HG03520 (cell line): ENCODE data around the gene P2RY2.

Source experiments
- ATAC-seq: cut with Tn5 transposase; IDR thresholded peaks from one replicate; pipeline ENCODE4 v1.9.1; 2021; ENCODE audit warnings: mild to moderate bottlenecking, moderate library complexity; ENCODE audit not compliant: unreplicated experiment

P2RY2 gene

DNA sequence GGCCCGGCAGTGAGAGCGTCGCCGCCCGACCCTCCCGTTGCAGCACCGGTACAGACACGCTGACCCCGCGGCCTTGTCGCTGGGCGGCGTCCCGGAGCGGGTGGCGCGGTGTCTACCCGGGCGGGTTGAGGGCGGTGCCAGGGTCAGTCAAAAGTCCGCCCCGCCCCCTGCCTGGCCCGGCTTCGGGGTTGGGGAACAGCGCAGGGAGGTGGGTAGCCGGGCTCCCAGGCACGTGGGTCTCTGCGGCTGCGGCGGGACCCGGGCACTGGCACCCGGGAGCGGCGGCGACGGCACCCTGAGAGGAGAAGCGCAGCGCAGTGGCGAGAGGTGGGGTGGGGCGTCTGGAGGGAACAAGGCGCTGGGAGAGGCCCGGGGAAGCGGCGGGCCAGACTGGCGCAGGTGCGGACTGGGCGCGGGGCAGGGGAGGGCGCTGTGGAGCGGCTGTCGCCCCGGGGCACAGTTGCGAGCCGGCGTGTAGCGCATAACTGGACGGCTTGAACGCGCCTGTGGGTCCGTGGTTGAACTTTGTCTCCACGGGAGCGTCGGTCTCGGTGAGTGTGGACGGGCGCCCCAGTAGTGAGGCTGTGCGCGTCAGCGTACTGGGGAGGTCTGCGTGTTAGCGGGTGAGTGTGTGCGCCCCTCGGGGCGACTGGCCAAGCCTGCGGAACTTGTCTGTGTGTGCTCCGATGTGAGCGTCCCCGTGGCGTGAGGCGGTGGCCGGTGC, at the start of gene P2RY2:
P2RY2 (plus strand) TSS at position 176 of the 724 bp plus-strand sequence. CDS start 15,879 bp downstream, outside the sequence.
- ATAC-seq, result peak; percentile 43

DNA sequence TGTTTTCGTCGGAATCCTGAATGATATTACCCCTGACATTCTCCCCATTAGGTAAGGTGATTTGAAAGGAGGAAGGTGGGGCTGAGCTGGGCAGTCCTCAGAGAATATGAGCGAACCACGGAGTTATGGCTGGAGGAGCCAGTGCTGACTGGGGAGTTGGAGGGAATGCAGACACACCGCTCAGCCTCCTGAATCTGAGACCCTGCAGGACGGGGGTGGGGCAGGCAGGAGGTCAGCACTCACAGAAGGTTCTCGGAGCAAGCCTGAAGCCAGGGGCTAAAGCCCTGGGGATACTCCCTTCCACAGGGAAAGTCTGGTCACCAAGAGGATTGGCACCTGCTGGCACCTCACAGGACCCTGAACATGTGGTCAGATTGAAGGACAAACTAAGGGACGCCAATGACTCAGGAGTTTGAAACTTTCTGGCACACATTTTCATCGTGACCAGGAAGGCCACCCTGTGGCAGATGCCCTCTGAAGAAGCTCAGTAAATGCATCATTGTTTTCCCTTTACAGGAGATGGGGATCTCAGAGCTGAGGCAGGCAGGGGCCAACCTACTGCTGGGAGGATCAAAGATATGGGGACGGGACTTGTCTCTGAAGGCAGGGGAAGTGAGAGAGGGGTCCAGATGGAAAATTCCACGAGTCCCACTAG, 49.0 kb upstream of the P2RY2 start:
- ATAC-seq, result no peak

- no peak for ATAC-seq
Measured at GRCh38 chr11:73170140-73170539, 47.9 kb upstream of the P2RY2 start.

GRCh38 chr11:73171436-73172161, 46.5 kb upstream of the P2RY2 start:
- no peak for ATAC-seq

DNA sequence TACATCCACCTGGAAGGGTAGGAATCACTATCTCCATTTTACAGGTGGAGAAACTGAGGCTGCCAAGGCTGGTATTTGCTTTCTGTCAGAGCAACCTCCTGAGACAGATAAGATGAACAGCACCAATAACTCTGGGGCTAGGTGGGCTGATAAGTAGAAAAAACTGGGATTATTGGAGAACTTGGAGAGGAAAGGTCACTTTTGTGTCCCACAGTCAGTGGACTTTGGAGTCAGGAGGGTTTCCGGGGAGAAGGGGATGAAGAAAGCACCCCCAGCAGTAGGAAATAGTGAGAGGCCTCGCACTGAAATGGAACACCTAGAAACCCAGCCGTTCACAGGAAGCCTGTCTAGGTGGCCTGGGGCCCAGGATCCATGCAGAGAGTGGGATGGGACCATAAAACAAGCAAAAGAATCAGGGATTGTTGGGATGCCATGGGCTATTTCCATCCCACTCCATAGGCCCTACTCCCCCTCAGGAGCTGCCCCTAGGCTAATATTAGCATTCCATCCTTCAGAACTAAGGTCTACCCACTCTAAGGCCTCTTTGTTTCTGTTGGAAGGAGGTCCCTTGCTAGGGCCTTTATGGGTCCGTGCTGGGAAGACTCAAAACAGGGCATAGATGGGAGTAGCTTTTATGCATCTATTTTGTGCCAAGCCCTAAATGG, 45.0 kb upstream of the P2RY2 start:
- no peak for ATAC-seq

- no peak for ATAC-seq
Measured at GRCh38 chr11:73173755-73174494, 44.2 kb upstream of the P2RY2 start.

GRCh38 chr11:73174495-73174791, 43.6 kb upstream of the P2RY2 start:
- ATAC-seq, result no peak

GRCh38 chr11:73175551-73176144, 42.4 kb upstream of the P2RY2 start:
- ATAC-seq, result no peak

DNA sequence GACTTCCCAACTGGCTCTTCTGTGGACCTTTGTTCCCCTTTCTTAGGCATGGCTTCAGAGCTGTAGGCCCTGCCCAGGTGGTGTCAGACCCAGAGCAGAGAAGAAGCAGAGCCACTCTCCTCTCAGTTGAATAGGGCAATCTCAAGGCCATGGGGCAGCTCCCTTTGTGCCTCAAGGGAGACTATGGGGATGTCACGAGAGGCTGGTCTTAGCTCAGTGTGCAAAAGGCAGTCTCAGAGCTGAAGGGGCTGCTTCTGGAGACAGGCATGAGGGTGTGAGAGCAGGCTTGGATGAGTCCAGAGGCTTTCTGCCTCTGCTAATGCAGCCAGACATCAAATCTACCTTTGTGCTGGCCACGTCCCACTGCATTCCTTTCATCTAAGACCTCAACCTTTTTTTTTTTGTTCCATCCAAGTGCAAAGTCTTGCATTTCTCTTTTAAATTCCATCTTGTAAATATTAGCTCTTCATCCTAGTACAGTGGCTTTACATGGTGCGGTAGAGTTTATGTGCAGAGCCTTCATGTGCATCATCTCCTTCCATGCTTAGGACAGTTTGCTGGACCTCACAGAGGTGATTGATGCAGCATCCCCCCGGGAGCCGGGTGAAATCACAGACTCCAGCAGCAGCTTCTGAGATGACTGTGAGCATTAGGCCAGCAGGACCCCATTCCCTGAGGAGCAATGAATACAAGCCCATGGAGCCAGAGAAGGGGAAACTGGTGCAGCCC, 41.8 kb upstream of the P2RY2 start:
- ATAC-seq, result no peak

GRCh38 chr11:73176874-73177155, 41.3 kb upstream of the P2RY2 start:
- no peak for ATAC-seq

- ATAC-seq, result no peak
Measured at GRCh38 chr11:73177380-73177777, 40.7 kb upstream of the P2RY2 start.

DNA sequence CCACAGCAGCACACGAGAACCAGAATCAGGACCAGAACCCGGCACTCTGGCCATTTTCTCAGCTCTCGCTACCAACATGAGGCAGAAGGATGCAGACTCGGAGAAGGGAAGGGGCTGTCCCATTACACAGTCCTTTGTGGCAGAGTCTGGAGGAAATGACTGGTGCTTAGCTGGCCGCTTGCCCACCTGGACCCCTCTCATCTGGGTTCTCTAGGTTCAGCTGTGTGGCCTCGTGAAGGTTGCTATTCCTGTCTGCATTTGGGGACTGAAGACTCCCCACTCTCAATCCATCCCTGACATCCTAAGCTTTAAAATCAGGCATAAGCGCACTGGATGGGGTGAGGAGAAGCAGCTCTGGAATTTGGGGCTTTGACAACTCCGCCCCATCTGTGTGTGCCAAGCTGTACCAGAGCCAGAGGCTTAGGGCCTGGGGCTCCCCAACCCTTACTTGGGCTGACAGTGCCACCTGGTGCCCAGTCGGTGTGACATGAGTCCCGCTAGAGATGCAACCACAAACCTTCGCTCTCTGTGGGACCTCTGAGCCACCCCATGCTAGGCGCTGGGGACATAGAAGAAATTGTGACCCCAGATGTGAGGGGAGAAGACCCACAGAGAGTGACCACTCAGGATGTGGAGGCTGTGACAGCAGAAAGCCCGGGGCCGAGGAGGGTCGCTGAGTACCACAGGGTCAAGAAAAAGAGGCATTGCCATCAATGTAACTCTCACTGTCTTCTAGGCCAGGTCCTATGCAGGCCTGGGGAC, 40.1 kb upstream of the P2RY2 start:
- no peak for ATAC-seq

- no peak for ATAC-seq
Measured at GRCh38 chr11:73178681-73179080, 39.4 kb upstream of the P2RY2 start.

DNA sequence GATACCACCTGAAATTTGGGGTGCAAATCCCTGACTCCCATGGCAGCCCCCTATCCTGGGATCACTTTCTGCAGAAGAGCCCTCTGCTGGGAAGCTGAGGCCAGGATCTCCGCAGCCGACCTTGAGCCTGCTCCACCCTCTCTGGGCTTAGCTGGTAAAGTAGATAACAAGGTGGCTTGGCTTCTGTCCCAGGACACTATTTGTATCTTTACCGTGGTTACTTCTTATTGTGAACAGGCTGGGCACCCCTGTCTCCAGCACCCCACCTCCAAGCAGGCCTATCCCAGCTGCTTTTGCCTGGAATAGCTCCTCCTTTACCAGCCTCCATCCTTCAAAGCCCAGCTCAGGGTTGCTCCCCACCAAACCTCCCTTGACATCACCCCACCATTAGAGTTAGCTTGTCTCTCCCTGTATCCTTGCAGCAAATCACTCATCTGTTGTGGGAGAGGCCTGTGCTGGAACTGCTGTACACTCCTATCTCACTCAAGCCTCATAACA, 35.2 kb upstream of the P2RY2 start:
- ATAC-seq, result no peak

- no peak for ATAC-seq
Measured at GRCh38 chr11:73184953-73185671, 33.0 kb upstream of the P2RY2 start.

DNA sequence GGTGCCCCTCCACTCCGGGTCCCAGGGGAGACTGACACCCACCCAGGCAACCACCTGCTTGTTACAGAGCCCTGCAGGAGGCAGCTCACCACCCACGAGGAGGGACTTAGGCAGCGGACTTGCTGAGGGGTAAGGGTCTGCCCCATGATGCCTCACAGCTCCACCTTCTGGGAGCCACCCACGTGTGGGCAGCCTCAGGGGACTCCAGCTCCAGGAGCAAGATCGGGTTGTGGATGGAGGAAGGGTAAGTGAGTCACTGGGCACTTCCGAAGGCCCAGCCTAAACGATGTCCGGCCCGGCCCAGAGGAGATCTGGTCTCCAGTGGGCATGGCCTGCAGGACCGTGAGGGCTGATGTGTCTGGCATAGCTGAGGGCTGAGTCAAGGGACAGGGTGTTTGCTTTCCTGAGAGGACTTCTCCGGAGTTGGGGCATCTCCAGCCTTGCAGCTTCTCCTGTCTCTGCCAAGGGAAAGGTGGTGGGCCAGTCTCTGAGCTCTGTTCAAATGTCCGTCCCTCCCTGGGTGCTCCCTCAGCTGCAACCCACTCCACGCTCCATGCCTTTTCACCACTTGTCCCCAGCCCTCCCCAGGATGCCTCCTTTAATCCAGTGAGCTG, 32.3 kb upstream of the P2RY2 start:
- no peak for ATAC-seq

DNA sequence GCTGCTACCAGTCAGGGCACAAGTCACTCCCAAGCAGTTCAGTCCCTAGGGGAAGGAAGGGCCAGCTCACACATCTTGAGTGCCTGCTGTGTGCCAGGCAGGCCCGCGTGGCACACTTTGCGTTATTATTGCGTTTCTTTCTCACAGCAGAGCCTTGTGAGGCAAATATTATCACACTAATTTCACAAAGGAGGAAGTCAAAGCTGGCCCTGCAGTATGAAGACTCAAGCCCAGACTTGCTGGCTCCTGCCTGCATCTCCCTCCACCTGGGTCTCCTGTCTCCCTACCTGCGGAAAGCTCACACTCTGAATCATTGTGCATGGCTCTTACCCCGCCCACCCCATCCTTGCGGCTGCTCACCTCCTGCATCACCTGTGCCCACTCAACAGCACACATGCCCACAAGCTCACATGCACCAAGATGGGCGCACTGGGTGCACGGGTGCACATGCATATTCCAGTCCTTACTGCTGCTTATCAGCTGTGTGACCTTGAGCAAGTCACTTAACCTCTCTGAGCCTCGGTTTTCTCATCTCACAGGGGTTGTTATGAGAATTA, 31.7 kb upstream of the P2RY2 start:
- no peak for ATAC-seq

GRCh38 chr11:73186886-73187285, 31.2 kb upstream of the P2RY2 start:
- ATAC-seq, result no peak
